NCI-H2227 treated with DMSO at 0.1 percent for 48 hours (cell line): ENCODE results near the gene CCDC149.
"Not testable (repeated sequence)": the region's sequence is repeated elsewhere in the genome, so short reads cannot be mapped to it uniquely, and the experiment has no call there.

Experiments
- DNase-seq: peaks from one replicate; lab custom pipeline; 2025; lab: John Stamatoyannopoulos, UW

The CCDC149 gene

GRCh38 chr4:24917076-24917856 lies 4.4 kb upstream of the CCDC149 start:
- no peak for DNase-seq

GRCh38 chr4:24915121-24915922 lies 2.5 kb upstream of the CCDC149 start:
- no peak for DNase-seq

GRCh38 chr4:24914460-24914859 lies 1.6 kb upstream of the CCDC149 start:
- DNase-seq, result no peak

GRCh38 chr4:24913119-24913485 lies 260 bp upstream of the CCDC149 start:
- DNase-seq, result no peak

- DNase-seq, result no peak
These were observed 2.3 kb downstream of the CCDC149 start for GRCh38 chr4:24910499-24910898.

- not testable (repeated sequence) for DNase-seq
These were observed 3.2 kb downstream of the CCDC149 start for GRCh38 chr4:24909606-24910005.

DNA sequence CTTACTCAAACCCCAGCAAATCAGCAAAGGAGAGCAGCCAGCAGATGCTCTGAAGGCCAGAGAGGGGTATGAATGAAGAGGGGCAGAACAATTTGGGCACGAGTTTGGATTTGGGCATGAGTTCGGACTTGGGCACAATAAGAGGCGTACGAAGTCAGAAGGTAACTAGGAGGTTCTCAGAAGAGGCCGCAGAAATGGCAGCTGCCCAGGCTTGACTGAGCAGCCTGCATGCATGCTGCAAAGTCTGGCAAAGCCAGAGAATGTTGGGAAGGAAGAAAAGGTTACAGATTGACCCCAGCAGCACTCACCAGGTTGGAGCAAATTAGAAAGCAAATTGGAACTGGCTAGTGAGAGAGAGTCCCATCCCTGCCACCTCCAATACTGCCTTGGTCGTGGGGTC lies 15.2 kb downstream of the CCDC149 start:
- no peak for DNase-seq

- no peak for DNase-seq
These were observed 15.9 kb downstream of the CCDC149 start for GRCh38 chr4:24896977-24897376.

- DNase-seq, result no peak
These were observed 16.8 kb downstream of the CCDC149 start for GRCh38 chr4:24896056-24896455.

- no peak for DNase-seq
These were observed 17.4 kb downstream of the CCDC149 start for GRCh38 chr4:24895461-24895860.

DNA sequence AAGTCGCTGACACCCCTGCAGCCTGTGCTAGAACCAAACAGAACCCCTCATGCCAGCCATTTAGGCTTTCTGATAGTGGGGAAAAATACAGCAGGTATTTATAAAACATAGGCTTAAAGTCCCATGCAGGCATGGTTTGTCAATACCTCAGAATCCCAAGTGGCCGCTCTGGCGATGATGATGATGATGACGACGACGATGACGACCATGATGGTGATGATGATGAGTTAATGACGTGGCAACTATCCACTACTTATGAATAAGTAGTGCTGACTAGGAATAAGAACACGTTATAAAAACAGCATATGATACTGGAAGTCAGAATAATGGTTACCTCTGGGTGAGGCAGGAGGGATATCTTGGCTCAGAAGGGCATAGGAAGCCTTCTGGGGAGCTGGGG lies 18.0 kb downstream of the CCDC149 start:
- DNase-seq, result no peak

DNA sequence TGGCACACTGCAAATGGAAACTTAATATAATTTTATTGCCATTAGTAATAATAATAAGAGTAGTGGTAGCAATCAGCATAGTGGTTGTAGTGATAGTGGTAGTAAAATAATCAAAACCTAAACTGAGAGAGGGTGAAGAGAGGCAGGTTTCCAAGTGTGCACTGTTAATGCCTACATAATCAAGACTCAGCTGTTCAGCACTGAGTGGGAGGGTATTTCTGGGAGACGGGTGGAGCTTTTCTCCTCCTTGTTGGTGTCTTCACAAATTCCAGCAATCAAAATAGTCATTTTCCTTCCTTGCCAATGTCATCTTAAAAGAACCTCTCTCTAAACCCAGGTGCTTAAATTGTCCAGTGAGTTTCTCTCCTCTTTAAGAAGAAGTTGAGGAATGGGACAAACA lies 18.6 kb downstream of the CCDC149 start:
- DNase-seq, result no peak

DNA sequence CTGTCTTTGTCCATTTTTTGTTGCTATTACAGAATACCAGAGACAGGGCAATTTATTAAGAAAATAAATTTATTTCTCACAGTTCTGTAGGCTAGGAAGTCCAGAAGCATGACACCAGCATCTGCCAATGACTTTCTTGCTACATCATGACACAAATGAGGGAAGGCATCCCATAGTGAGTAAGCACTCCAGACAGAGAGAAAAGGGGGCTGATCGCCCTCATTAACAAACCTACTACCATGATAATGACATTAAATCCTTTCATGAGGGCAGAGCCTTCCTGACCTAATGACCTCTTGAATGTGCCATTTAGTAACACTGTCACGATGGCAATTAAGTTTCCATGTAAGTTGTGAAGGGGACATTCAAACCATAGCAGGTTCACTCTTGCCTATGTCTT lies 20.1 kb downstream of the CCDC149 start:
- DNase-seq, result no peak

GRCh38 chr4:24892278-24892677 lies 20.6 kb downstream of the CCDC149 start:
- DNase-seq, result no peak

- no peak for DNase-seq
These were observed 22.2 kb downstream of the CCDC149 start for GRCh38 chr4:24890561-24891126.

DNA sequence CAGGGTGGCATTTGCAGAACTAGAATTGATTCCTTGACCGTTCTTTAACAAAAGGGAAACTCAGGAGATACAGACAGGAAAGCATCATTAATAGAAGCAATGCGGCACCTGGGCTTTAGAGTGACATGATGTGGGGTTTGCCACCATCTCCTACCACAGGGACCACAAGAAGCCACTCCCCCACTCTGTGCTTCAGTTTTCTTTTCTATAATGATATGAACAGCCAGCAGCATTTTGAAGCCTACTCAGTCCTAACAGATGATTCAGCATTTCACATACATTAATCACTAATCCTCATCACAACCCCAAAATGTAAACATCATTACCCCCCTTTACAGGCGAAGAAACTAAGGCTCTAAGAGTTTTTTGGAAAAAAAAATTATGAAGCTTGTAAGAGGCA lies 22.9 kb downstream of the CCDC149 start:
- no peak for DNase-seq

- DNase-seq, result no peak
These were observed 24.1 kb downstream of the CCDC149 start for GRCh38 chr4:24888475-24889344.

- DNase-seq, result no peak
These were observed 24.9 kb downstream of the CCDC149 start for GRCh38 chr4:24887881-24888430.

DNA sequence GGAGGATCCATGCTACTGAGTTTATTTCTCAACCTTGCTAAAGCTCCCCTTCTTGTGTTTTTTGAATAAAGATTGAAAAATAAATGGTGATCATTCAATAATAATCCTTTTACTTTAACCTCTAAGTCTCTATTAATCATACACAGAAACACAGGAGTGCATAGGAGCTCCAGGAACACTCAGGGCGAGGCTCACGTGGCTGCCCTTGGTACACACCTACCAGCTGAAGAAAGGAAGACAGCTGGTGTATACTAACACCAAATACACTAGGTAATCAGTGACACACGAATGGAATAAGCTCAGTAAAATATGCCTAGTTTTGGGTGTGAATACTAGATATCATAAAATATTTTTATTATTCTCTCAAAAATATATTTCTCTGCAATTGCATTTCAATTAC lies 26.2 kb downstream of the CCDC149 start:
- no peak for DNase-seq

GRCh38 chr4:24885342-24885741 lies 27.5 kb downstream of the CCDC149 start:
- DNase-seq, result no peak

DNA sequence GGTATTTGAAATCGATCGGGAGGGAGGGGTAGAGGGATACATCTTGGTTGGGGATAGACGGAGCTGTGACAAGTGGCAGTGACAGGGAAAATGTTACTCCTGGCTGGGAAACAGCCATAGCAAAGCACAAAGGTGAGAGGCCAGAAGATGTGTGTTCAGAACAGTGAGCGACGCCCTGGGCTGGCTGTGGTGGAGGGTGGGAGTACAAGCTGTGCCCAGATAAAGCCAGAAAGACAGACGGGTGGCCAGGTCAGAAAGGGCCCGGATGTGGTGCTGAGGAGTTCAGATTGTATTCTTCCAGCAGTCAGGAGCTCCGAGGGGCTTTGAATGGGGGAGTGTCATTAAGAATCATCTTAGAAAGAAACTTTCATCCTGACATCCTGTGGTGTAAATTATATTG lies 27.9 kb downstream of the CCDC149 start:
- DNase-seq, result no peak
